ENCODE results near the gene NBDY. TPM values are rescaled to one million over a fixed set of nuclear protein-coding genes. Genes with fewer than 3 reads are reported as not detected.
A peak's percentile ranks its signal among the peaks of the same experiment; 100 is the strongest.
"Not testable (repeated sequence)": the region's sequence is repeated elsewhere in the genome, so short reads cannot be mapped to it uniquely, and the experiment has no call there.

NBDY gene
- total RNA-seq, 1 donor = 12.1 TPM

DNA sequence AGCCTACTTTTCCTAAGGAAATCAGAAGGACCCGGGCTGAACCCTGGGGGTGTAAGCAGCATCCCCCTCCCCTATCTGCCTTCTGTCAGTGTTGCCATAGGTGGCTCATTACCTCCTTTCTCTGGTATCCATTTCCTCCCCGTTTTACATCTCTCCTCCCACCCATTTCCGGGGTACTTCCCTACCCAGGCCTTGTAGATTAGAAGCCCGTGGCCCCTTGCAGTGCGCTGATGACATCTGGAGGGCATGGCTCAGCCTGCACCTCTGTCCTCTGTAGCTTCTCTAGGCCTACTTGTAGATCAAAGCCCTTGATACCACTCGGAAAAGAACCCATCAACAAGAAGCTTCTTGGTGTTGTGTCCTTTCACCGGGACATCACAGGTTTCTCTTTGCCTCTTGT, 71.8 kb downstream of the NBDY start:
- DNase-seq (ENCODE audit: low read depth) = peak; percentile 11

DNA sequence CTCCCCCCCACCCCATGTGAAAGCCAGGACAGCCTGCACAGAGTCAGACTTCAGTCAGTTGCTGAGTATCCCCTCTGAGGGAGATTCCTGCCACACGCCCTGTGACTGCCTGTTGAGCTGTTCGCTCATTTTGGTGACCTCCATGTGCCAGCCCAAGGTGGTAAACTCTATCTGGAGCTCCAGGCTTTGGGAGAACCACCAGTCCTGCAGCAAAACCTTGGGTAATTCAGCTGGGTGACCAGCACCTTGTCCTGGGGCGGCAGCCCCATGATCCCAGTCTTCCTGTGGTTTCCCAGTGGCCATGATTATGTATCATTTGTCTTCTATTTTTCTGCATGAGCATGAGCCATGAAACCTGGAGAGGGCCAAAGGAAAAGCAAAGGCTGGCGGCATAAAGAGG, 73.4 kb downstream of the NBDY start:
- no peak overlapping the region for H3K4me3 ChIP-seq (ENCODE audit: low read depth, low read length)
- DNase-seq (ENCODE audit: low read depth) = no peak
- TF ChIP-seq, protein P1, sequence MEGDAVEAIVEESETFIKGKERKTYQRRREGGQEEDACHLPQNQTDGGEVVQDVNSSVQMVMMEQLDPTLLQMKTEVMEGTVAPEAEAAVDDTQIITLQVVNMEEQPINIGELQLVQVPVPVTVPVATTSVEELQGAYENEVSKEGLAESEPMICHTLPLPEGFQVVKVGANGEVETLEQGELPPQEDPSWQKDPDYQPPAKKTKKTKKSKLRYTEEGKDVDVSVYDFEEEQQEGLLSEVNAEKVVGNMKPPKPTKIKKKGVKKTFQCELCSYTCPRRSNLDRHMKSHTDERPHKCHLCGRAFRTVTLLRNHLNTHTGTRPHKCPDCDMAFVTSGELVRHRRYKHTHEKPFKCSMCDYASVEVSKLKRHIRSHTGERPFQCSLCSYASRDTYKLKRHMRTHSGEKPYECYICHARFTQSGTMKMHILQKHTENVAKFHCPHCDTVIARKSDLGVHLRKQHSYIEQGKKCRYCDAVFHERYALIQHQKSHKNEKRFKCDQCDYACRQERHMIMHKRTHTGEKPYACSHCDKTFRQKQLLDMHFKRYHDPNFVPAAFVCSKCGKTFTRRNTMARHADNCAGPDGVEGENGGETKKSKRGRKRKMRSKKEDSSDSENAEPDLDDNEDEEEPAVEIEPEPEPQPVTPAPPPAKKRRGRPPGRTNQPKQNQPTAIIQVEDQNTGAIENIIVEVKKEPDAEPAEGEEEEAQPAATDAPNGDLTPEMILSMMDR (IDR thresholded peaks at IDR 0.05; ENCODE audit: insufficient read depth, low read depth, low read length) = no peak

More for the DNA sequence above, 71.8 kb downstream of the NBDY start:
- no peak overlapping the region for H3K4me3 ChIP-seq (ENCODE audit: low read depth, low read length)
- TF ChIP-seq, protein P1 (IDR thresholded peaks at IDR 0.05; ENCODE audit: insufficient read depth, low read depth, low read length) = no peak

DNA sequence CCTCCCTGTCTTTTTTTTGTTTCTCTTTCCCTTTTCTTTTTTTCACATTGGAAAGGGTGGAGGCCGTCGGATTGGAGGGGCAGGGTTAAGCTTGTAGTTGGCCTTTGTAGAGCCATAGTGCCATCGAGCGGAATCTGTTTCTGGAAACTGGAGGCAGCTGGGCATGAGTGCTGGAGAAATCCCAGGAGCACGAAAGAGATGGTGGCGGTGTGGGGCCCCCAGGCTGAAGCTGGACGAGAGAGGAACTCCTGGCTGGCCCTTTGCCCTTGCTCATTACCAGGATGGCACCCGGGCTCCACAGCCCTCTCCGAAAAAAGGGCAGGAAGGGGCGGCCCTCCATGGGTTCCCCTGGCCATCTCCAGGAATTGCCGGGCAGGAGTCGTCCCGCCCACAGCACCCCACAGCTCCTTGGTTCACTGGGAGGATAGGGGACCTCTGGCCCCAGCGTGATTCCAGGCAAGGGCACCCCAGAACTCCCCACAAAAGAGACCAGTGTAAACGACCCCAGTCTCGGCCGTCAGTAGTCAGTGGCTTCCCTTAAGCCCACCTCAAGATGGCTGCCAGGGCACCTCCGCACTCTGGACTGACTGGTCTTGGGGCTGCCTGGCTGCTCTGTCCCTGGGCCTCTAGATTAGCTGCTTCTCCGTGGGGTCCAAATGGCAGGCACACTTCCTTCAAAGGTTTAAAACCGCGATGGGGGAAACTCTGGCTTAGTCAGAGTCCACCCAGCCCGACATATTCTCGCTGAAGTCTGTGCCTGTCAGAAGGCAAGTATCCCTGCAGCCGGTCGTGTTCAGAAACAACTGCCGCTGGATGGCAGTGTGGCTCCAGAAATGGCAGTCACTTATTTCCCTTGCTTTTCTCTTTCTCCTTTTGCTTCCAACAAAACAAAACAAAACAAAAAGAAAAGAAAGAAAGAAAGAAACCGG, 74.1 kb downstream of the NBDY start:
- TF ChIP-seq, protein P1 (IDR thresholded peaks at IDR 0.05; ENCODE audit: insufficient read depth, low read depth, low read length) = peak; percentile 65
- H3K4me3 ChIP-seq (ENCODE audit: low read depth, low read length) = peak overlapping the region; percentile 57
- DNase-seq (ENCODE audit: low read depth) = peak; percentile 81

DNA sequence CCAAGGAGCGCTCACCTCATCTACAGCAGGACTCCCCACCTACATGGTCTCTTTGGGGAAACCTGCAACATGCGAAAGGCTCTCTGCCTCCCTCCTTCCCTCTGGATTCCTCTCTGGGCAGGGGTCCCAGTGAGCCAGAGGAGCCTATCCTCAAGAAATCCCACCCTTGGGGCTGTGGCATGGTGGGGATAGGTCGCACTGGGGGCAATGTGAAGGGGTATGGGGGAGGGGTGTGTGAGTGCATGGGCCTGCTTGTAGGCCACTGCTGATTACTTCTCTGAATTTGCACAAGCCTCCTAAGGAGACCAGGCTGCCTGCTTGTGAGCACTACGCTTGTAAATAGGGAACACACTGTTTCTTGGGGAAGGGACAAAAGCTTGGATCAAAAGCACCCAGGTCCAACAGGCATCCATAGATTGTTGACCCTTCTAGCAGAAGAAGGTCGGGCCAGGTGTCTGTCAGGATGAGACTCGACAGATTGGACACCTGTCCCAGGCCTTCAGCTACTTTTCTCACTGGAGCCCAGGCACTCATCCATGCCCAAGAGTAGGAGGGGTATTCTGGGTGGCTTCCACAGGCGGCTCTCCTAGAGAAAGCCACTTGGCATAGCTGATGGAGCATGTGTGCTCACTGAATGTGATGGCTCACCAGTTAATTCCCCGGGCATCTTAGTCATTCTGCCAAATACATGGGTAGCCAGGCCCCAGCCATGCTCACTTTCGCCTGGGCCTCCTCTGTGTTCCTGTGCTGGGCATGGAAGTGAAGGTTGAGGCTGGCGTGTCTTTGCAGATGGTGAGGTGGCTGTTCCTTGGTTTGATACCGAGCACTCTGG, 75.0 kb downstream of the NBDY start:
- TF ChIP-seq, protein P1 (IDR thresholded peaks at IDR 0.05; ENCODE audit: insufficient read depth, low read depth, low read length) = no peak
- H3K4me3 ChIP-seq (ENCODE audit: low read depth, low read length) = no peak overlapping the region
- DNase-seq (ENCODE audit: low read depth) = no peak

DNA sequence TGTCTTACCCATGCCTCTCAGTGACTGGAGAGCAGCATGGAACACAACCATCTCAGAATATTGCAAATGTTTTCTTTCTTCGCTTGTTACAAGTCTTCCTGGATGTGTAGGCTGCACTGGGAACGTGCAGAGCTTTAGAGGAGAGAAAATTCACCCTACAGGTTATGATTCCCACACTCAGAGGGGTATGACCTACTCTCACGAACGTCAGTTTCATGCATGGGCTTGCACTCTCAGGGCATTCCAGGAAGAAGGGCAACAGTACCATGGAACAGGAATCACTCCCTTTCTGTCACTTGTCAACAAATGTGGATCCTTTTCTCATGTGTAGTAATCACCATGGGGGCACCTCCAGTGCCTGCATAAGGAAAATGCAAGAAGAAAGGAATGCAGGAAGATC, 75.8 kb downstream of the NBDY start:
- no peak overlapping the region for H3K4me3 ChIP-seq (ENCODE audit: low read depth, low read length)
- TF ChIP-seq, protein P1 (IDR thresholded peaks at IDR 0.05; ENCODE audit: insufficient read depth, low read depth, low read length) = no peak
- DNase-seq (ENCODE audit: low read depth) = no peak

DNA sequence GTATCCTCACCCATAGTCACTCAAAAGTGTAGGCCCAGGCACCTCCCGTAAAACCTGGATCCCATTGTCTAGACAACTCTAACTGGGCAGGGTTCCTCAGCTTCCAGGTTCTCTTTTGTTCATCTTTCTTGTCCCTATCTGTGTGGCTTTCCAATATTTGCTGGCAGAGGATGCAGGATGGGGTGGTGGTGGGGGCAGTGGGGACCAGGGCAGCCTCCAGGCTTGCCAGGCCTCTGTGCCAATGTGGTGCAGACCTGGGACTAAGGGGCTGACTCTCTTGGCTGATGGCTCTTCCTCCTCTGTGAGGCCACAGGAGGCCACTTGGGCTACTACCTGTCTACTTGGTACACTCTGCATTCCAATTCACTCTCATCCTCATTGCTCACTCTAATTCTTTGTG, 76.4 kb downstream of the NBDY start:
- DNase-seq (ENCODE audit: low read depth) = no peak
- TF ChIP-seq, protein P1 (IDR thresholded peaks at IDR 0.05; ENCODE audit: insufficient read depth, low read depth, low read length) = no peak

DNA sequence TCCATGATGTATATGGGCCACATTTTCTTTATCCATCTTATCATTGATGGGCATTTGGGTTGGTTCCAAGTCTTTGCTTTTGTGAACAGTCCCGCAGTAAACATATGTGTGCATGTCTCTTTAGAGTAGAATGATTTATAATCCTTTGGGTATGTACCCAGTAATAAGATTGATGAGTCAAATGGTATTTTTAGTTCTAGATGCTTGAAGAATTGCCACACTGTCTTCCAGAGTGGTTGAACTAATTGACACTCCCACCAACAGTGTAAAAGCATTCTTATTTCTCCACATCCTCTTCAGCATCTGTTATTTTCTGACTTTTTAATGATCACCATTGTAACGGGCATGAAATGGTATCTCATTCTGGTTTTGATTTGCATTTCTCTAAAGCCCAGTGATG, 77.1 kb downstream of the NBDY start:
- DNase-seq (ENCODE audit: low read depth); H3K4me3 ChIP-seq (ENCODE audit: low read depth, low read length): not testable (repeated sequence)

More for the DNA sequence above, 76.4 kb downstream of the NBDY start:
- H3K4me3 ChIP-seq (ENCODE audit: low read depth, low read length) = no peak overlapping the region
